GM19351 (cell line): ENCODE results near the gene RUBCNL.
"Not testable (repeated sequence)": the region's sequence is repeated elsewhere in the genome, so short reads cannot be mapped to it uniquely, and the experiment has no call there.

ENCODE experiments used
- ATAC-seq: cut with Tn5 transposase; IDR thresholded peaks from one replicate; pipeline ENCODE4 v1.9.1; 2021; ENCODE audit warnings: mild to moderate bottlenecking, moderate library complexity; ENCODE audit not compliant: unreplicated experiment

RUBCNL gene

DNA sequence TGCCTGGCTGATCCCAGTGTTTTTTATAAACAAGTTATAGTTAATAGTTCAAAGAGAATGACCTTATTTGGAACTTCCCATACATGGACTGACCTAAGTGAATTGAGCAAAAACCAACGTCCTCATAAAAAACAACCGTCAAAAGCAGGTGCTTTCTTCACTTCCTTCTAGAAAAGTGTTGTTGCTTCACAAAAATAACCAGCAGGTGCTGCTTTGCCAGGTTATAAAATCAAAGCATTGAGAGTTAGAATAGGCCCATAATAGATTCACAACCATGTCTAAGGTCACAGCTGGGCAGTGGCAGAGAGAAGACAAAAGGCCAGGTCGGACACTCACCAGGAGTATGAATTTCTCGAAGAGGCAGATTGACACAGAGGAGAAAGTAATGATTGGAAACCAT is 9.5 kb downstream of the RUBCNL start:
- ATAC-seq = peak; percentile 38

DNA sequence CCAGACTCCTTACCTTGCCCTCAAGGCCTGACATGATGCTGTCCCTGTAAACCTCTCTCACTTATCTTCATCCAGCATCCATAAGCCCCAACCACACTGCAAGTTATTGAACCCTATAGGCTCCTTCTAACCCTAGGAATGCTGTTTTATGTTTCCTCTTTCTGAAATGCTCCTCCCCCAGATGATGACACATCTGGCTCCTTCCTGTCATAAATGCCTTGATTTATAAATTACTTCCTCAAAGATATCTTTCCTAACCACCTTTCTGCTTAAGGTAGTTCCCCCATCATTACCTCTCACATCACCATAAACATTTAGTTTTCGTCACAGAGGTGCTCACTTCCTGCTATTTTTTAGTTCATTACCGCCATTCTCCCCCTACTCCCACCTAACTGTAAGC is 12.3 kb downstream of the RUBCNL start:
- no peak for ATAC-seq

DNA sequence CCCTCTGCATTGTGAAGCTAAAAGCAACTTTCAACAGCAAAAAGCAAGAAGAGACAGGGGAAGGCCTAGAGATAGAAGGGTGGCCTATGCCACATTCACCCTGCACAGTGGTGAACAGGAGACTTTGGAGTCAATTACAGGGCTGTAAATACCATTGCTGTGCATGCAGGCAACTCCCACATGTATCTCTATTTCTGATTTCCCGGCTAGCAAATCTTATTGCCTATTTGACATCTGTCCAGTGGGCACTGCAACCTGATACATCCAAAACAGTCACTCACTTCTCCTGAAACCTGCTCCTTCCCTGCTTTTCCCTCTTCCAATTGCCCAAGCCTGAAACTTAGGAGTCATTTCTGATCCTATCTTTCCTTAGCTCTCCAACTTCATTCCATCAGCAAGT is 13.4 kb downstream of the RUBCNL start:
- no peak for ATAC-seq

DNA sequence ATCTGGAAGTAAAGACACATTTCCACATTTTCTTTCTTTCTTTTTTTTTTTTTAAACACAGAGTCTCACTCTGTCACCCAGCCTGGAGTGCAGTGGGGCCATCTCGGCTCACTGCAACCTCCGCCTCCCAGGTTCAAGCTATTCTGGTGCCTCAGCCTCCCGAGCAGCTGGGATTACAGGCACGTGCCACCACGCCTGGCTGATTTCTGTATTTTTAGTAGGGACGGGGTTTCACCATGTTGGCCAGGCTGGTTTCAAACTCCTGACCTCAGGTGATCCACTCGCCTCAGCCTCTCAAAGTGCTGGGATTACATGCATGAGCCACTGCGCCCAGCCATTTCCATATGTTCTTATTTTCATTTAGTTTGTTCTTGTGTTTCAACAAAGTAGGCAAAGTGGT is 14.1 kb downstream of the RUBCNL start:
- not testable (repeated sequence) for ATAC-seq

DNA sequence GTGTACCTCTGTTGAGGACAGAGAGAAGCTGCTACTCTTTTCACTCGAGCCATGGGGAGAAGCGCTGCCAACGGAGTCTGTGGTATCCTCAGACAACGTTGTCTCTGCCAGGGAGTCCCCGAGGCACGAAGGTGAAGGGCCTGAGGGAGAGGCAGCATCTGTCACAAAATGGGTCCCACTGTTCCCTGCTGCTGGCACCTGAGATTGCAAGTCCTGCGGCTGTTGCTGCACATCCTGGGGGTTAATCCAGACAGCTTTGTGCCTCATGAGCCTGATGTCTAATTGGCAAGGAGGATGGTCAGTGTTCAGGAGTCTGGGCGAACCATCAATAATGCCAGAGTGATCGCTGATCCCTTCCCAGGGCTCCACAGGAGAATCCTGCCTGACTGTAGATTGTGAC is 15.0 kb downstream of the RUBCNL start:
- ATAC-seq = no peak

DNA sequence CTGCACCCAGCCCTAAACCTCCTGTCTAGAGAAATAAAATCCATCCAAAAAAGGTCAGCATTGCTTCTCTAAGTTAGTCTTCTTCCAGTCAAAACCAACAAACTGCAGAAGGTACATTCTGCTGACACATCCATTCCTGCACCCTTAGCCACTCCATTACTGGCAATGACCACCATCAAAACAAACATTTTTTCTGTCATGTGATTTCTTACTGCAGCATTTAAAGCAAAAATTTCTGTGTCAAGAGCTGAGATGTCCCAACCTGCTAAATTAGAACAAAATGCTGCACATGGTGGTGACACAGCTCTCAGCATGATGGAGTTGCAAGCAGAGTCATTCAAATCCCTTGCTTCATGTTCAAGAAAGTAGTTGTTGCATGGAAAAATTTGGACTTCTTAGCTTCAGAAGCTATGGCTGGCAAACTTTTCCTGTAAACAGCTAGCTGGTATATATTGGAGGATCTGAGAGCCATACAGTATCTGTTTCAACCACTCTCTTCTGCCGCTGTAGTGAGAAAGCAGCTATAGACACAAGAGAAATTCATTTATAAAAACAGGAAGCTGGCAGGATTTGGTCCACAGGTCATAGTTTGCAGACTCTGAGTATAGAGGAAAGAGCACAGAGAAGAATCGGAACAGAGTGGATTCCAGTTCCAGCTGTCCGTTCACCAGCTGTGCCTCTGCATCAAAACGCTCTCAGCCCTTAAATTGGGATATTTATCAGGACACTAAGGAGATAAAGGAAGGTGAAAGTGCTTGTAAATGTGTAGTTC is 17.4 kb downstream of the RUBCNL start:
- peak; percentile 58 for ATAC-seq

DNA sequence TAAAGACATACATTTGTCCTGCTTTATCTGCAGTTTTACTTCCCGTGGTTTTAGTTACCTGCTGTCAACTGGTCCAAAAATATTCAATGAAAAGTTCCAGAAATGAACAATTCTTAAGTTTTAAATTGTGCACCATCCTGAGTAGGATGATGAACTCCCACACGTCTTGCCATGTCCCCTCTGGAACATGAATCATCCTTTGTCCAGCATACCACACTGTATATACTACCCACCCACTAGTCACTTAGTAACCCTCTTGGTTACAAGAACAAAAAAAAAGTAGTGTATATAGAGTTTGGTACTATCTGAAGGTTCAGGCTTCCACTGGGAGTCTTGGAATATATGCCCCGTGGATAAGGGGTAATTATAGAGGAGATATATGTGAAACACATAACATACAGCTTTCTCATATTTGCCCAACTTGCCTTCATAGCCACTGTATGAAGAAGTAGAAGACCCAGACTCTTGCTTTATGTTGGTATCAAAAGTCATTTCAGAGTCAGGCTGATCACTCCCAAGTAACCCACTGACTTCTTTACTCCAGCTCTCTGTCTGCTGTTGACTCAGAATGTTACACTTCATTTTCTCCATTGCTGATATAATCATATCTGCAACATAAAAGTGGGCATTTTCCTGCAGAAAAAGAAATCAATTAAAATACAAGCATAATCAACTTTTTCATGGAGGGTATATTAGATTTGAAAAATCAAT is 19.3 kb downstream of the RUBCNL start:
- no peak for ATAC-seq

DNA sequence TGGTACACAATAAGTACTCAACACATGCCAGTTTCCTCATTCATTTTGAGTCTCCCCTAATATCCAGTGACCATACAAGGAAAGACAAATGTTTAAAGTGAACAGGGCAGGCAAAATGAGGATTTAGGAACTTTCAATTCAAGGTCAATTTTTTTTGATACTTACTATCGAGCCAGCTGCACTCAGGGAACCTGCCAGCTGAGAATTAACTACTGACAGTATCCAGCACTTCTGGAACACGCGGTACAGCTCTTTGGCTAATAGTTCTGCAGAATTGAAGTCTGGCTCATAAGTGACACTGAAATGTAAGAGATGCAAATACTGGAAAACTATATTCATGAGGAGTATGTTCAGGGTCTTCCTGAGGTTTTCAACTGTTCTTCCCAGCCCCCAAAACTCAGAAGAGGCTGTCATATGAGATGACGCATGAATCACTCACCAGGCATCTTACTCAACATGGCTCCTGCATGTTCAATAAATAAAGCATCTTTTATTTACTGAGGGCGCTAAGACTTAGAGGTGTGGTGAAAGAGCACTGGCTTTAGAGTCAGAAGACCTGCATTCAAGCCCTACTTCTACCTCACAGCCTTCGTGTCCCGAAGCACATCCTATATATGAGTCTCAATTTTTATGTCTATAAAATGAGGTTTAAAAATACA is 25.6 kb downstream of the RUBCNL start:
- no peak for ATAC-seq

DNA sequence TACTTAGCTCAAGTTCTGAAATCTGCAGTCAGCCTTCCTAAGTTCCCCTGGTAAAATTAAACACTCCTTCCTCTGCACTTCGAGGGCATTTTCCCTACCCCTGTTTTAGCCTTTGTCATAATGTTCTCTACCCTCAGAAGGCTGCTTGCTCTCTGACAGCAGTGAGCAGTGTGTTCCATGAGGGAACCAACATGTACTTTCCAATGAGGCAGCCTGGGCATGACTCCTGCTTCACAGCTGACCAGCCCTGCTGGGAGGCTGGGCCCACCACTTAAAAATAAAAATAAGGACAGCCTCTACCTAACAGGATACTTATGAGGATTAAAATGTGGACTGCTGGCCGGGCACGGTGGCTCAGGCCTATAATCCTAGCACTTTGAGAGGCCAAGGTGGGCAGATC is 26.4 kb downstream of the RUBCNL start:
- no peak for ATAC-seq

DNA sequence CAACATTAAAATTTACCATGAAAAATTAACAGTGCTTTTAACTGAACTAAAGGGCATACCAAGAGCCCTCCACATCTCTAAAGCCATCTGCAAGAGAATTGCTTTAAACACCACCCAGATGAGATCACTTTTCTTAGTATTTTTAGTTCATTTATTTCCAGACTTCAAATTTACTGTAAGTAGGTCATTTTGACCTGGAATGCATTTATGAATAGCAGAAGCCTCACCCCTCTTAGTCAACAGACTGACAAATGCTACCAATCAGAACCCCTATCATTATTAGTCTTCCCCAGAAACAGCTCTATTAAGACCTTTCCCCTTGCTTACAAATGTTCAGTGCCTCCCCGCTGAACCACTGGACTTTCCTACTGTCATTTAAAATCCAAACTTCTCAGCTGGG is 27.3 kb downstream of the RUBCNL start:
- ATAC-seq = no peak

DNA sequence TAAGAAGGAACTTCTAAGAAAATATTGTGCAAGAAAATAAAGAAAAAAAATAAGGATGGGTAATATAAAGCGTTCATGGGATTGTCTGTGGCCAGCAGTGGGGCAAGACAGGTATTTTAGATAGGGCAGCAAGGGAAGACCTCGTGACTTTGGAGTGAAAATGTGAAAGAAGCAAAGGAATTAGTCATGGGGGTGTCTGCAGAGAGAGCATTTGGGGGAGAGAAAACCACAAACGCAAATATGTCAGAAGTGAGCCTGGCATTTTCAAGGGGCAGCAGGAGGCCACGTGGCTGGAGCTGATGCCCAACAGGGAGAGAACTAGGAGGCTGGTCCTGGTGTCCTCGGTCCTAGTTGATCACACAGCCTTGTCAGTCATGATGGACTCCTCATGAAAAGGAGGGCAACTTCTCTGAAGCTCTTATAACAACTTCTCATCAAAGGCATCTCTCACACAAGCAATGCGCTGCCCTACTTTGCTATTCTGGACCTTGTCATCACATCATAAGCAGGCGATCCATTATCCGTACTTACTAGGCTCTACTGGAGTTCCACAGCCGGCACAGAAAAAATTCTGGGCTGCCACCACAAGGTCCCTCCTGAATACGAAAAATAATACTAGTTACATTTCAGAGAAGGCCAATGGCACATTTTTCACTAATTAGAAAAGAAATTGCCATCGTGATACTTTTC is 31.0 kb downstream of the RUBCNL start:
- ATAC-seq = no peak

DNA sequence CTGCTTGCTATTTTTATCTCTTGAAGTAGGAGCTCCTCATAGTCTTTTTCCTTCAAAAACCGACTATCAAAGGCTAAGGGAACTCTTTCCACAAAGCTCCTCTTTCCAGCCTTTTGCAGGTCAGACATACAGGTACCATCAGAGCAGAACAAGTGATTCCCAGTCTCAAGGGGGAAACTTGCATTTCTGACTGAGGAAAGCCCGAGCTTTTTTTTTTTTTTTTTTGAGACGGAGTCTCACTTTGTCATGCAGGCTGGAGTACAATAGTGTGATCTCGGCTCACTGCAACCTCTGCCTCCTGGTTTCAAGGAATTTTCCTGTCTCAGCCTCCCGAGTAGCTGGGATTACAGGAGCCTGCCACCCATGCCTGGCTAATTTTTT is 32.0 kb downstream of the RUBCNL start:
- no peak for ATAC-seq

DNA sequence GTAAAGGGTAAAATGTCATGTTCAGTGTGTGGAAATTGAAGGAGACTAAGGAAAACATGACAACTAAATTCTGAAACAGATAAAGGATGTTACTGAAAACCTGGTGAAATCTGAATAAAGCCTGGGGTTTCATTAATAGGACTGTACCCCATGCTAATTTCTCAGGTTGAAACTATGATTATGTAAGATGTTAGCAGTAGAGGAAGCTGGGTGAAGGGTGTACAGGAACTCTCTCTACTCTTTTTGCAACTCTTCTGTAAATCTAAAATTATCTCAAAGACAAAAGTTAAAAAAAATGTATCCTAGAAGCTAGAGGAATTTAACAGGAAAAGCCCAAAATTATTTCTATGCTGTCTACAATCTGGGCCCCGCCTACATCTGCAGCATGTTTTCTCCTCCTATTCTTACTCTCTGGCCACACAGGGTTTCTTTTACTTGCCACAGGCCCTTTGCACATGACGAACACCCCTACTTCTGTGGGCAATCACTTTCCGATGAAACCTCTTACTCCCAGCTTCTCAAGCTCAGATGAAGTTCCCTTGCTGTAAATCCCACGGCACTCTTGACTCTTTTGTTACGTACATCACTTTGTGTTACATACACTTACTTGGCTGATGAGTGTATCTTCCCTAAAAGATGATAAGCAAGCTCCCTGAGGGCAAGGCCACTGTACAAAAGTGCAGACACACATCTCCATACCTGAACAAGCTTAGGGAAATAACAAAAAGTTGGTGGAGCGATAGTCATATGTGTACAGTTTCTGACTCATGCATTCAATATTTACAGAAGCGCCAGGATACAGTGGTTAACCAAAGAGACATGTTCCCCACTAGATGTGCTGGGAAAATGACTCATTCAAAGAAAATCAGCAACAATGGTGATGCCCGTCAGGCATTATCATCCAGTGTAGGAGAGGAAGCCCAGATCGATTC is 32.6 kb downstream of the RUBCNL start:
- ATAC-seq = no peak

DNA sequence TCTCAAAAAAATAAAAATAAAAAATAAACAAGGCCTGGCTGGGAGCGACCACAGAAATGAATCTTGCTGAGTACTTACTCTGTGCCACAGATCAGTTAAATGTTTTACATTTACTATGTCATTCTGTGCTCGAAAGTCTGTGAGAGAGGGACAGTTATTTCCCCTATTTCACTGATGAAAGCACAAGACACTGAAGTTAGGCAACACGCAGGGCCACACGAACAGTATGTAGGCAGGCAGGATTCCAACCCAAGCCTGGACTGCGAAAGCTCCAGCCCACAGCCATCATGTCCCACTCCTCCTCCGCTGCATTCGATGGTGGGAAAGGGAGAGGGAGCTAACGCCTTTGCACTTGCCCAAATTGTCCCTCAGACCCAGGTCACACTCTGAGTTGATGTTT is 34.2 kb downstream of the RUBCNL start:
- ATAC-seq = no peak

DNA sequence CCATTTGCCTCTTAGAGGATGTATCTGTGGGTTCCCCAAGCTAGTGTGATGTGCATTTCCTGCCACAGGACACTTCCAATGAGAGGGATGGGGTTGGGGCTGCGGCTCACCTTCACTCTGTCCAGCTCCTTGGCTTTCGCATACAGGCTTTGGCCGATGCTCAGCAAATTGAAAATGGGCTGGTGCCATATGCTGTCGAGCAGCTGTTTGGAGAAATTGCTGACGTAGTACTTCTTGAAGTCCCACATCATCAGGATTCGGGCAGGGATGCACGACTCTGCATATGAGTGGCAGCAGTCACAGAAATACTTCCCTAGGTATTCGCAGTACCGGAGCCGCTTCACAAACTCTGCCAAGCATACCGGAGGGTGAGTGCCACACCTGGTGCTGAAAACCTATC is 37.0 kb downstream of the RUBCNL start:
- no peak for ATAC-seq

DNA sequence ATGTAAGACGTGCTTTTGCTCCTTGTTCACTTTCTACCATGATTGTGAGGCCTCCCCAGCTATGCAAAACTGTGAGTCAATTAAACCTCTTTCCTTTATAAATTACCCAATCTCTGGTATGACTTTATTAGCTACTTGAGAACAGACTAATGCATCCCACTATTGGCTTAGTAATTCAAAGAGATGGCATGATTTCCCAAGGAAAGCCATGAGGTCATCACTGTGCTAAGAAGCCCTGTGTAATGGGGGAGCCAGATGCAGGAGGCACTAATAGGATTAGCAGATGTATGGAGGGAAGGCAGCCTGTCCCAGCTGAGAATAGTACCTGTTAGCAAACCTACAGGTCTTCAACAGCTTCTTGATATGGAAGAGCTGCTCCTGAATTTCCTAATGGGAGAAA is 38.1 kb downstream of the RUBCNL start:
- ATAC-seq = no peak

DNA sequence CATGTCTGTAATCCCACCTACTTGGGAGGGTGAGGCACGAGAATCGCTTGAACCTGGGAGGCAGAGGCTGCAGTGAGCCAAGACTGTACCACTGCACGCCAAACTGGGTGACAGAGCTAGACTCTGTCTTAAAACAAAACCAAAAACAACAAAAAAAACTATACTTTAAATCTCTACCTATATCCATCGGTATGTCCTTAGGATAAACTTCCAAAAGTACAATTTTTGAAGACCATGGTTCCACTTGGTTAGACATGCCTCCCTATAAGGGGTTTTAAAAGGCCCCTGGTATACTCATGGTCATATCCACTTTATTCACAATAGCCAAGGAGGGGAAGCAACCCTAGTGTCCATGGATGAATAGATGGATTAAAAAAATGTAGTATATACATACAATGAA is 39.8 kb downstream of the RUBCNL start:
- no peak for ATAC-seq

DNA sequence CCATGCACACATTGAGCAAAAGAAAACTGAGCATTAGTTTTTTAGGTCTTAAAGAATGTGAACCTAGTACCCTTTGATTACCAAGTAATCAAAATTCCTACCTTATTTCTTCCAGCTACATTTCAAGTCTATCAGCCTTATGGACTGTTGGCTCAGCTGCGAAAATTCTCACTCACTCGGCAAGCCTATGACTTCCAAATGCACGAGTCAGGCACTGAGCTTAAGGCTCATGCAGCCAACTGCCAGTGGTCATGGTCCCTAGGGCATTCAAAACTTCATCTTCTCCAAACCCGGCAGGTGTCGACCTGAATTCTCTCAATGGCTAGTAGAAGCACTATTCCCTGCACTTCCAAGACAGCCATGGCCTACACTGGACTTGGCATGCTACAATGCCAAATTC is 41.2 kb downstream of the RUBCNL start:
- no peak for ATAC-seq

DNA sequence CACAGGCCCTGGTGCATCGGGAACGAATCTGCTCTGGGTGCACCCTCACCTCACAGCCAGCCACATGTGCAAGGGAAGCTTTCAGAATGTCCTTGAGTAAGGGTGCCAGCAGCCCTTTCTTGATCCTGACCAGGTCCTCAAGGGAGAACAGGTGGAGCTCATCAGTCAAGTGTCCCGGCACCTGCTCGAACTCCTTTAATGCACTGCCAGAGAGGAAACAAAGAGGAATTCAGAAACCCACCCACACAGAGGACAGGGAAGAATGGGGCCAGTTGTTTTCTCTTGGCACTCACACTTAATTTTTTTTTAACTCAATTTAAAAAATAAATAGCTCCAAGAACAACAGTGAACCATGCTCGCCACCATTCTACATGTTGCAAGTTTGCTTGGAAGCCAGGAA is 41.7 kb downstream of the RUBCNL start:
- no peak for ATAC-seq

DNA sequence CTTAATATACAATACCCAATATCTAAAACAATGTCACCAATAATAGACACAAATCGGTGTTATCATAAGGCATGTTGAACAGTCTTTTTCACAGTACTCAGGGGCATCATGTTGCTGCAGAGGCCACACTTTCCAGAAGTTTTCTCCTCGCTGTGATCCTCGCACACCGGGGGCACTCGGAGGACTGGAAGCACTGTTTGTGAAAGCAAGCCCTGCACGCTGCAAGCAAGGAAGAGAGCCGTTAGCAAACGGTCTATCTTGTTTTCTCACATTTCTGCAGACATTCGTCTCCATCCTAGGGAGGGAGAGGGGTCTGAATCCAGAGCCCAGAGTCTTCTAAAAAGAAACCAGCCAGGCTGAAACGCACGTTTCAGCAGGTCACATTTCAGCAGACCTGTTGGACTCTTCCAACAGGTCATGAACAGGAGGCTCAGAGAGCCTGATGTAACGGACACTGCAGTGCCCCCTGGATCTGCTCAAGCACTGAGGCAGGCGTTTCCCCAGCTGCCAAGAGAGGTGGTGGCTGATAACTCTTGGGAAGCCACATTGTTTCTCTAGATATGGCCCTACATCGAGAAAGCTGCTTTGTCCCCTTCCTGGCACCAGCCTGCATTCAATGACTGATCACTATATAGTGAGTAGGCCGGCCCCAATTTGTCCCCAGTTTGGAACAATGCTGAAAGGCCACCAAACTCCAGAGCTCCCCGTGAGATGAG is 43.6 kb downstream of the RUBCNL start:
- no peak for ATAC-seq
